GM19025 (cell line): Measurements from ENCODE around the gene NCEH1.

ENCODE experiments used
- ATAC-seq: cut with Tn5 transposase; IDR thresholded peaks from one replicate; pipeline ENCODE4 v1.9.1; 2021; ENCODE audit warnings: mild to moderate bottlenecking, low read depth, moderate library complexity; ENCODE audit not compliant: unreplicated experiment

The NCEH1 gene

GRCh38 chr3:172648747-172649146 lies 62.1 kb downstream of the NCEH1 start:
- no peak for ATAC-seq

- ATAC-seq = no peak
Measured at GRCh38 chr3:172647823-172648222, 63.0 kb downstream of the NCEH1 start.

- no peak for ATAC-seq
Measured at GRCh38 chr3:172647080-172647479, 63.8 kb downstream of the NCEH1 start.

- ATAC-seq = no peak
Measured at GRCh38 chr3:172646439-172647015, 64.3 kb downstream of the NCEH1 start.

GRCh38 chr3:172644258-172644657 lies 66.6 kb downstream of the NCEH1 start:
- ATAC-seq = no peak

- ATAC-seq = no peak
Measured at GRCh38 chr3:172643506-172644179, 67.2 kb downstream of the NCEH1 start.

GRCh38 chr3:172641291-172641690 lies 69.6 kb downstream of the NCEH1 start:
- ATAC-seq = no peak

GRCh38 chr3:172640751-172641150 lies 70.1 kb downstream of the NCEH1 start:
- ATAC-seq = no peak

- ATAC-seq = peak; percentile 99
Measured at GRCh38 chr3:172635588-172635987, 75.3 kb downstream of the NCEH1 start.

- no peak for ATAC-seq
Measured at GRCh38 chr3:172634948-172635347, 75.9 kb downstream of the NCEH1 start.

- ATAC-seq = no peak
Measured at GRCh38 chr3:172630316-172630715, 80.6 kb downstream of the NCEH1 start.

GRCh38 chr3:172629470-172629869 lies 81.4 kb downstream of the NCEH1 start:
- ATAC-seq = no peak

- no peak for ATAC-seq
Measured at GRCh38 chr3:172627057-172627809, 83.6 kb downstream of the NCEH1 start.

GRCh38 chr3:172626021-172626640 lies 84.7 kb downstream of the NCEH1 start:
- ATAC-seq = no peak

GRCh38 chr3:172625404-172625803 lies 85.5 kb downstream of the NCEH1 start:
- no peak for ATAC-seq

- no peak for ATAC-seq
Measured at GRCh38 chr3:172624999-172625398, 85.9 kb downstream of the NCEH1 start.

GRCh38 chr3:172622916-172623700 lies 87.8 kb downstream of the NCEH1 start:
- no peak for ATAC-seq

GRCh38 chr3:172622156-172622555 lies 88.7 kb downstream of the NCEH1 start:
- no peak for ATAC-seq

- no peak for ATAC-seq
Measured at GRCh38 chr3:172617976-172618375, 92.9 kb downstream of the NCEH1 start.

GRCh38 chr3:172617013-172617706 lies 93.7 kb downstream of the NCEH1 start:
- ATAC-seq = no peak
